ENCODE data around the gene MIPEP.

The MIPEP gene

DNA sequence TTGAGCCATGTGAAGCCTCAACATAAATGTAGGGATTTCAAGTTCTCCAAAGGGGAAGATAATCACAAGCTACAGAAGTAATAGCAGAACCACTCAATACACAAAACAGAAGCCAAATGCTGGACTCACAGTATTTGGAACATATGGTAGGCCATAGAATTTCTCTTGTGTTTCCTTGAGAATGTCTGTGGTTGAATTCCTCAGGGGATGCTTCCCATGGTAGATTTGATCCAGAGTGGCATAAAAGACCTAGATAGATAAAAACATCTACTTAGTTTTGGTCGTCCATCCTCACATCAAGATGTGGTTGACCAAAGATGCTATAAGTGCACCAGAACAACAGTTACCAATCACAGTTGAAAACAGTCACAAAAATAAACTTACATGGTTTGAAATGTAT is 83.4 kb downstream of the MIPEP start:
- DNase-seq: no peak

DNA sequence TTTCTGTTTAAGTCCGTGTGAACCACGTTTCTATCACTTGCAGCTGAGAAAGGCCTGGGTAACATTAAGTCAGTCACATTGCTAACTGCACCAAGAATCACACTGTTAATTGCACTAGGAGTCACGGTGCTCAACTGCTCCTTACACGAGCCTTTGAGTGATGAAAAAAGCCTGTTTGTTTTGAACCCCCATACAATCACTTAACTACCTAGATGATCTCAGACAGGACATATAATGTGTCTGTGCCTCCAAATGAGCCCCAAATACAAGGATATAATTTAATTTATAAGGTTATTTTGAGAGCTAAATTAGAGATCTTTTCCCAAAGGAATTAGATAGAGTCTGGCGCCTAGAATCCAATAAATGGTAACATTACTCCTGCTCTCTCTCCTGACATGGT is 84.1 kb downstream of the MIPEP start:
- no peak for DNase-seq

DNA sequence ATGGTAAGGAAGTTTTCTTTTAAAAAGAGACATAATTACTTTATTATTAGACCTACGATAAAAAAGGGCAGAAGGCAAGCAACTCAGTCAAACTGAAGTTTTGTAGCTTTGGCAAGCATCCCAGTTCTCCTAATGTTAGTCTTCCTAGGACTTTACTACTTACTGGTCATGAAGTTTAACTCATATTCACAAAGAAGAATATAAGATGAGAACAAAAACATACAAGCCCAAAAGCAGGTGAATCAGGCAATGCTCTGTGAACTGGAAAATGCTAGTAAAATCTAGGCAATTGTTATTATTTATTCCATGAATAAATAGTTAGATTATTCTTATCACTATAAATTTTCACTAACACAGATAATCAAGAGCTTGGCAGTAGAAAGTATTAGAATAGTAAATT is 85.0 kb downstream of the MIPEP start:
- no peak for DNase-seq

DNA sequence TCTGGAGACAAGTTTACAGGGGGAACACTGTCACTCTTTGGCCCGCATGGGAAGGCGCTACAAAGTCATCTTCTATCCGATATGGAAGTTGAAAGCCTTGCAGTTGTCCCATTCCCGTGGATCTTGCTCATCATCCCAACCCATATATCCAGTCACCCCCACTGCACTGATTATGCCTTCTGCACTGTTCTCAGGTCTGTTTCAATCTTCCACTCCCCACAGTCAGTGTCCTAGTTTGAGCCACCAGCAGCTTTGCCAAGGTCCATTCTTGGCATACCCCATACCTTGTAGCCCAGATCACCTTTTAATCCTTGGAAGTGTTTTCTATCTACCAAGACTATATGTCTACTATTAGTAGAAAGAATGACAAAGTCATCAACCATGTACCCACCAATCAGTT is 88.1 kb downstream of the MIPEP start:
- no peak for DNase-seq

DNA sequence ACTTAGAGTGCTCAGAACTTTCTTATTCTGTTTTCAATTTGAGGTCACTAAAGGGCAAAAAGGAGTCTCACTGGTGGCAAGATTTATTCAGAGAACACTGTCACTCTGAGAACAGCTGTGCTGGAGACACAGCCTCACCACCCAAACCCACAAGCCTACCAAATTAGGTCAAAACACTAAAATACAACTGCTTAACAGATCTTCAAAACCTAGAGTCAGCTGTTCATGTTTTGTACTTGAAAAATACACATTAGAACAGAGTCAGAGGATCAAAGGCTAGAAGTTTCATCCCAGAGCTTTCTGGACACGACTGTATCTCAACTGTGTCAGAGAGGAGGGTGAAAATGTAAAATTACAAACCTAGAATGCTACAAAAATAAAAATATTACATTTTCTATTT is 89.3 kb downstream of the MIPEP start:
- no peak for DNase-seq

DNA sequence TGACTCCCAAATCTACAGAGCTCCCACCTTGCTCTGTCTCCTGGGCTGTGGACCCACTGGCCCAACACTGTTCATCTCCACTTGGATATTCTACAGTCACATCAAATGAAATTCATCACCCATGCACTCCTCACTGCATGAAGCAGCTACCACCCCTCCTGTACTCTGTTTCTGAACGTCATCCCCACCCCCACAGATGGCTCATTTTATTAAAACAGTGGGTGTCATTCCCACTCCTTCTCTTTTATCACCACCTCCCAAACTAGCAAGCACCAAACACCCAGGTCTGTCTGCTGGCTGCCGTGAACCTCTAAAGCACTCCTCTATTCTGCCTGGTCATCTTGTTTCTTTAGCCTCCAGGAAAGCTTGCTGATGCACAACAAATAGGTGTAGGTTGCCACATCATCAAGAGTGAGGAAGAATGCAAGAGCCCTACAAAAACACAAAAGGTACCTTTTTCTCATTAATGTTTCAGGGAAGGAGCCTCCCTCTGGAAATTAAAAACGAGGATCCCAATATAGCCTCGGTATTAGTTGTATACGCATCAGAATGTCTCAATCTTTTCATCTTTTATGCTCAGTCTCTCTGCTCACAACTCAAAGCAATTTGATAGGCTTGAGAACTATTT is 91.8 kb downstream of the MIPEP start:
- DNase-seq: no peak

DNA sequence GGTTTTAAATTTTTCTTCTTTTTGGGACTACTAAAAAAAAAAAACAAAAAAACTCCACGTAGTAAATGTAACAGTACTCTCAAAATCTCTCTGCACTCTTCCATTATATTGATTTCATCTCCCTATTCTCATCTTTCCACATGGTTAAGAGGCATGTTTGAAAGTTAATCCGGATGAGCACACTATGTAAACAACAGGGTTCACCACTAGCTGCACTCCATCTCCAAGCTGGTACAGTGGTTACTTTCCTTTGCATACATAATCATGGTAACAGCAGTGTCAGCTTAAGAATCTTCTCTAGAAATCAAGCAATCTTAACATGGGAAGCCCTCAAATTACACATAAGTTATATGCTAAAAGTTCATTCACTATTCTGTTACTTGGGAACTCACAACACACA is 92.6 kb downstream of the MIPEP start:
- no peak for DNase-seq

DNA sequence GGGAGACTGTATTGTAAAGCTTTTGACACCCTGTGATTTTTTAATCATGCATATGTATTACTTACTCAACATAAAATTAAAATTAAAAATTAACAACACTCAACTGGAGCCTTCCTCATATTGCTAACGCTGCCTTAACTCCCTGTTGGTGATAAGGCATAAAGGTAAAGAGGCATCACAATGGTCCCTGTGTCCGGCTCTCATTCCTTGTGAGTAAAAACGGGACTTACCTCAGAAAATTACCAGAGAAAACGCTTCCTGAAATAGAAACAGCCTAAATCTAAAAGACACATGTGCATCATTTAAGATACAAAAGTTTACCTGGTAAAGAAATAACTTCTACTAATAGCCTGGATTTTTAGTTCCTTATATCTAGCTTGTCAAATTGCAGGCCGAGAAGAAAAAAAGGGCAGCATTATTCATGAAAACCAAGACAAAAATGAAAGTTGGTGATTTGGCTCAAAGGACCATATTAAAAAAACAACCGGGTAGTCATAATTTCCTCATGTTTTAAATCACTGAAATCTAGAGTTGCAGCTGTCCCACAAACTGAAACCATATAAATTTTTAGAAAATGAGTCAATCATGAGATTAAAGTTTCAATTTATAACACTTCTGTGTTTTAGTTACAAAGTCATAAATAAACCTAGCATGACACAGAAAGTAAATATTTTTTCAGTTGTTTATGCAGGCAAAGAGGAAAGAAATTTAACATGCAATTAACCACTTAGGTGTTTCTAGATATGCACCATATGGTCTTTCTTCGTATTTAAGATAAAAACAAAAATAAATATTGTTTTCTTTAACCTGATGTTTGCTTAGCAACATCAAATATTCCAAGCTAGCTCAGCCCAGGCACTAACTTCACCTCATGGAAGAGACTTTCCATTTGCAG is 94.7 kb downstream of the MIPEP start:
- no peak for DNase-seq

GRCh38 chr13:23793711-23794110 is 95.5 kb downstream of the MIPEP start:
- no peak for DNase-seq

DNA sequence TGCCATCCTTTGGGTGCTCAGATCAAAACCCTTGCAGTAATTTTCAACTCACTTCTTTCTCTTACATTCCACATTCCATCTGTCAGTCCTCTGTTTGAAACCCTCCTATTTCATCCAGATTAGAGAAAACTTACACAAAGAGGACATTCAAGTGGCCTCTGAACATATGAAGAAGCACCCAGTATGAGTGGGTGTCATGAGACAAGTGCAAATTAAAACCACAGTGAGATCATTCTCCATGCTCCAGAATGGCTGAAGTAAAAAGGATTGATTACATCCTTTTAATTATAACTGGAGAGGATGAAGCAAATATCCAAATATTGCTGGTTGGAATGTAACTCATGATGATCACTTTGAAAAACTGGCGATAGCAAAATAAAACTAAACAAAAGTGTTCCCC is 96.5 kb downstream of the MIPEP start:
- DNase-seq: no peak

DNA sequence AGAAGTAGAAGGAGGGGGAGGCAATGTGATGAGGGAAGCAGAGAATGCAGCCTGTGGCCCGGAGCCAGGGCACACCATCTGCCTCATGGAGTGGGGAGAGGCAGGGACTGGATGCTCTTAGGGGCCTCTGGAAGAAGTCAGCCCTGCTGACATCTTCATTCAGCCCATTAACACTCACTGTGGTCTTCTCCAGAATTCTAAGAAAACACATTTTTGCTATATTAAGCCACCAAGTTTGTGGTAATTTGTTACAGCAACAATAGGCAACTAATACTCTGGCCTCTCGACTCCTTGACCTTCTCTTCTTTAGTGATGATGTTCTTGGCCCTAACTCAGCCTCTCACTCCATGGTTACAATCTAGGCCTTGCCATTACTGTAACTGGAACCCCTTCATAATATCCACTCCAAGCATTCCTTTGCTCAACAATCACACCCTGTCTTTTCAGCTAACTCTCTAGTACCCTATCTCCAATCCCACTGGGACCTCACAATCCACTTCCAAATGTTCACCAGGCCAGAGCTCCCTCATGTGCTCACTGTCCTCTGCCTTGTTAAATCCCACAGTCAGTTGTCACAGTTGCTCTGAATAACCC is 98.5 kb downstream of the MIPEP start:
- no peak for DNase-seq

DNA sequence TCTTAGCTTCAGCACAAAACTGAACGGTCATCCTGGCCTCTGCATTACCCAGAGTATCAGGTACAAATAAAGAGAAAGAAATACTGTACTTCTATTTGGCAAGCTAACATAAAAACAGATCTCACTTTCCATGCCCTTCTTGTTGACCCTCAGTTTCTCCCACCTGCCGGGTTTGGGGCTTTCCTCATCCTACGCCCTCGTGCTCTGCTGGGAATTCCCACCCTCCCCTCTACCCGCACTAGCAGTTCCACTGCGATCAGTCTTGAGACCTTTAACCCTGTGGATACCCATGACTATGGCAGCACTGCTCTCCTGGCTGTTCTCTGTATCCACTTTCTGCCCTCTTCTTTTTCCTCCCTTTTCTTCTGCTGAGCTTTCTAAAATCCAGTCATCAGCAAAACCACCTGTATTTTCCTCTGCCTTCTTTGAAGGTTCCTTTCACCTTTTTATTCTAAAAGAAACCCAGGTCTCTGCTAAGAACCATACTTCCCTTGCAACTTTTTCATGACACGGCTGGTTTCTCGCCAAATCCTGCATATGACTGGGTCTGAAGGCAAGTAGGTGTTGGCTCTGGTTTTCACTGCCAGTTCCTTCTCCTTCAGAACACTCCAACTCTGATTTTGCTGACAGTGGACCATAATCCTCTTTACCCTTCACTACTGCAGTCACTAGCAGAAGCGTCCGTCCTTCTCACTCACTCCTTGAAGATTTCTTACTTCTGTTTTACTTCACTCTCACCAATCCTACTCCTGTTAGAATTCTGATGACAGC is 99.4 kb downstream of the MIPEP start:
- no peak for DNase-seq

GRCh38 chr13:23788459-23788858 is 100.7 kb downstream of the MIPEP start:
- DNase-seq: no peak

DNA sequence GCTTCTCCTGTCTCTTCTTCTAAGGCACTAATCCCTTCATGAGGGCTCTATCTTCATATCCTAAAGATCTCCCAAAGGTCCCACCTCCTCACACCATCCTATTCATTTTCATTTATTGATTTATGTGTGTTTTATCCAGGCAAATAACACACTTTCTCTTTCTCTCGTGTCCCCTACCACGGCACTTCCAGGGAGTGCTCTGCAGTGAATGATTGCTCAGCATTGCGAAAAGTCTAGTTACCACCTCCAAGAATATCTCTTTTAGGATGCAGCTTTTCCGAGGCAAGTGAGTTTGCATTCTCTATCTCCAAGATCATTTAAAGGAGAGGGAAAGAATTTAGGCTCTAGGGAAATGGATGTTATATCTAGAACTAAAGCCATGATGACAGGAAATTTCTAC is 101.7 kb downstream of the MIPEP start:
- DNase-seq: no peak

DNA sequence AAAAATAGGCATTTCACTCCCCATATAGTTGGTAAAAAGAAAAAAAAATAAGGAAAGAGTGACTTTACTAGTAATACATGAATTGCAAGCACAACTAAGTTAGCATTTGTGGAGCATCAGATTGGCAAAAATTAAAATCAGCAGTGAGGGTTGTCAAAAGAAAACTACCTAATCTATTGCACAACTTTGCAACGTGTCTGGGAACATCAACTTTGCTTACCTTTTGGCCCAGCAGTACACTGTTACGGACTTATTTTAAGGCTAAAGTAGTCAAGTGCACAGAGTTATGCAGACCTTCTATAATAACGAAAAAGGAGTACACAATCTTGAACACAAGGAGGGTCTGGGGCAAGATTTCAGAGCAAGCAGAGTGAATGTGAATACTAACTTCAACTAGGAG is 102.6 kb downstream of the MIPEP start:
- DNase-seq: no peak

DNA sequence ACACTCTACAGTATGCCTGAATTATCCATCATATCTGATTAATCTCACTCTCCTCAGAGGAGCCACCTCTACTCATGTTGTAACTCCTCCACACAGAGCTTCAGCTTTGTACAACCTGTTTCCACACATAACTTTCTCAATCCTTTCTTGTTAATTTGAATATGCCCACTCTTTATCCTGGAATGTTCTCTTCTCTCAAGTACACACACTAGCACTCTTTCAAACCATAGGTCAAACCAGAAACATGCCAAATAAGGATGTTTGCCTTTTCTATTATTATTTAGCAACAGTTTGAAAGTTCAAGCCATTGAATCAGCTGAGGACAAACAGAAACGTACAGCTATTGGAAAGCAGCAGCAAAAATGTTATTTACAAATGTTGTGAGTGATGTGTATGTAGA is 110.3 kb downstream of the MIPEP start:
- no peak for DNase-seq

DNA sequence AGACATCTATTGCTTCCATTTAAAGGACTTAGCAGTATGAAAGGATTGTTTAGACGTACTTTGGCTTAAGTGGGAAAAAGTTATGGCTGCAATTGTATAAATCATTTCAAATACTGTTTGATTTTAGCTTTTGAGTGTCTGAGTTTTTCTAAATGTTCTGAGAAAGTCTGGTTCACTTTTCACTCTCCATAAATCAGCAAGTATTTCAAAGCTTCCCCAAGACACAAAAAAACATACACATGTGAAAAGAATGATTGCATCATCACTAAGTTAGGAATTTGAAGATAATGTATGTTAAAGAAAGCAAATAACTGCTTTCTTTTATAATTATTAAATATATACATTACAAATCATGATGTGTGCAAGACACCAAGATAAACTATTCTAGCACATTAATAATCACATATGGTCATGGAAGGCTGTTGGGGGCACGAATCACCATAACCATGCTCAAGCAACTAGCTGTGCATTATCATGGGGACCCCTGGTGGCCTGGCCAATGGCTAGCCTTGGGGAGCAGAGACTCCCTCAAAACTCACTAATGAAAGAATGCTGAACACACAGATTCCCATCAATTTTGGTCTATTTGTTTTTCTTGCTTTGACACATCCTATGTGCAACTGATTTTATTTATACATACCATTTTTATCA is 111.1 kb downstream of the MIPEP start:
- no peak for DNase-seq

GRCh38 chr13:23777575-23777870 is 111.7 kb downstream of the MIPEP start:
- DNase-seq: no peak

DNA sequence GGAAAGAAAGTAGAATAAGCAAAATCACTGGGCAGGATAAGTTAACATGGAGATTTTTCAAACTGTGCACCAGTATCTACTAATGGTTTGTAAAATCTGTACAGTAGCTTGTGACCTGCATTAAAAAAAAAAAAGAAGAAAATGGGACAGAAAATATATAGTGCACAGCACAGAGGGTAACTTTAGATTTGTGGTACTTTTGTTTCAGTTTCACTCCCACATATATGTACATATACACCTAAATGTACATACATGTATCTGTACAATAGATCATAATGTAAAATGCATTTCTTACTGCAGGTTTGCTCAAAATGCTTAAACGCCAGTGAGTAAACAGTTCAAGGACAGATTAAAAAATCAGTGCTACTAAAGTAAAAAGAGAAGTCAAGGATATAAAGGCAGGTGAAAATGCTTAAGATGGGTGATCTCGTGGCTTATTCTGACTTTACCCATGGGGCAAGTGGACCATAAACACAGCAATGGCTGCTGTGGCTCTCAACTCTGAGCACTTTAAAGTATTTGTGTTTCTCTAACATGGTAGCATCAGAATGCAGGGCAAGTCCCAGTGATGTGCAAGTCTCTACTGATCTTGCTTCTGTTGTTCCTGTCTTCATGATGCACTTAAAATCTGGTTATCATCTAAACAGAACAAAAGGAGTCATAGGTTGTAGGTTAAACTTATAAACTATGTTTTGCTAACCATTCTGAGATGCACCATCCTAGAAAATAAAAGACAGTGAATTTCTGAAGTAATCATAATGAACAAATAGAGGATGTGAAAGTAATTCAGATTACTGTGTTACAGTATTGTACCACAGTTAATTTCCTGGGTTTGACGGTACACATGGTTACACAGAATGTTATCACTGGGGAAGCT is 112.3 kb downstream of the MIPEP start:
- DNase-seq: no peak

DNA sequence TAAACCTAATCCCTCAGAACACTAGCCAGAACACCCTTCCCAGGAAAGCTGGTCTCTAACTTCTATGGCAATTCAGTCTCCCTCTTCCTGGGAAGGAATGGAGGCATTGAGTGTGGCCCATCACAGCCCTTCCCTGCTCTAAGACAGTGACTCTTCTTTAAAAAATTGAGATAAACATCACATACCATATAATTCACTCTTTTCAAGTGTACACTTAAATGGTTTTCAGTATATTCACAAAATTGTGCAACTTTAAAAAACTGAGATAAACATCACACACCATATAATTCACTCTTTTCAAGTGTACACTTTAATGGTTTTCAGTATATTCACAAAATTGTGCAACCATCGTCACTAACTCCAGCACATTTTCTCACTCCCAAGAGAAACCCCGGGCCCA is 116.5 kb downstream of the MIPEP start:
- DNase-seq: no peak

- no peak for DNase-seq
Observed at GRCh38 chr13:23771956-23772355, 117.2 kb downstream of the MIPEP start.

GRCh38 chr13:23771552-23771951 is 117.6 kb downstream of the MIPEP start:
- no peak for DNase-seq
